ENCODE data around the gene PROB1.

GRCh38 chr5:139419226-139420192 lies 24.6 kb upstream of the PROB1 start:
- TF ChIP-seq CTCF (IDR thresholded peaks at IDR 0.05; ENCODE audit: poor library complexity) = peak; percentile 22
- TF ChIP-seq EZH2 (IDR thresholded peaks at IDR 0.05; ENCODE audit: borderline replicate concordance) = no peak
- TF ChIP-seq EZH2phosphoT487 (IDR thresholded peaks at IDR 0.05; ENCODE audit: low read depth, severe bottlenecking, unreplicated experiment) = no peak

Measured in hepatocyte (in vitro differentiated cells).